GM12865 (cell line): ENCODE results near the gene TH.
"Not testable (repeated sequence)": the region's sequence is repeated elsewhere in the genome, so short reads cannot be mapped to it uniquely, and the experiment has no call there.

ENCODE experiments used
- DNase-seq: peaks from one replicate; pipeline ENCODE4 v3.0.0; 2010; ENCODE audit warnings: low read depth
- H3K4me3 ChIP-seq: 2 replicates; pipeline ENCODE4 v1.5.1; 2011; ENCODE audit warnings: mild to moderate bottlenecking, low read depth, low read length, control low read depth
- TF ChIP-seq, protein P1 (sequence below): IDR thresholded peaks from 2 replicates; pipeline ENCODE4 v1.5.1; 2011; ENCODE audit warnings: low read length, control low read depth, low read depth, inconsistent platforms; ENCODE audit not compliant: insufficient read depth; ENCODE audit errors: missing control alignments

The TH gene

DNA sequence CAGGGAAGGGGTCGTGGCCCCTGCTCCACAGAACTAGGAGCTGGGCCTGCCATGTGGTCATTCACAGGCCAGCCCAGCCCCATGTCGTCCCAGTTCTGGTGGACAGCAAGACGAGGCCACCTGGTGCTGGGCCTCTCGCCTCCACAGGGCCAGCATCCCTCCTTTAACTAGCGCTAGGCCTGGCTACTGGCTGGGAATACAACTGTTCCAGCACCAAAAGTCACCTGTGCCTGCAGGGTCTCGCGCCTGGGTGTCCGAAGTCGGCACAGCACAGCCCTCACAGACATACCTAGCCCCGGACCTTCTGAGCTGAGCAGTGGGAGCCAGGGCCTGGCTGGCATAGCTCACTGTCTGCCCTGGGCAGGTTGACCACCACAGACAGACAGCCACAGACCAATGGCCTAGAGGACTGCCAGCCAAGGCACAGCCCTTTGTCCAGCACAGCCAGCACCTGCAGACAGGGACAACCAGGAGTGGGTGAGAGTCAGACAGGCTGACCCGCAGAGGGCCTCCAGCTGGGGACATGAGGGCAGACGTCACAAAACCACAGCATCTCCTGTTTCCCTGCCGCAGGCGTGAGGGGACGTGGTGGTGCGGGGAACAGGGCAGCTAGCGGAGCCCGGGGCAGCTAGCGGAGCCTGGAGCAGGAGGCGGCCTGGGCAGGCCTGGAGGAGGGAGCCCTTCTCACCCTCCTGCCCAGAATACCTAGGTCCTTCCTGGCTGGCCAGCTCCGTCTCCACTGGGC lies 27.2 kb upstream of the TH start:
- DNase-seq, result no peak
- TF ChIP-seq, protein P1, sequence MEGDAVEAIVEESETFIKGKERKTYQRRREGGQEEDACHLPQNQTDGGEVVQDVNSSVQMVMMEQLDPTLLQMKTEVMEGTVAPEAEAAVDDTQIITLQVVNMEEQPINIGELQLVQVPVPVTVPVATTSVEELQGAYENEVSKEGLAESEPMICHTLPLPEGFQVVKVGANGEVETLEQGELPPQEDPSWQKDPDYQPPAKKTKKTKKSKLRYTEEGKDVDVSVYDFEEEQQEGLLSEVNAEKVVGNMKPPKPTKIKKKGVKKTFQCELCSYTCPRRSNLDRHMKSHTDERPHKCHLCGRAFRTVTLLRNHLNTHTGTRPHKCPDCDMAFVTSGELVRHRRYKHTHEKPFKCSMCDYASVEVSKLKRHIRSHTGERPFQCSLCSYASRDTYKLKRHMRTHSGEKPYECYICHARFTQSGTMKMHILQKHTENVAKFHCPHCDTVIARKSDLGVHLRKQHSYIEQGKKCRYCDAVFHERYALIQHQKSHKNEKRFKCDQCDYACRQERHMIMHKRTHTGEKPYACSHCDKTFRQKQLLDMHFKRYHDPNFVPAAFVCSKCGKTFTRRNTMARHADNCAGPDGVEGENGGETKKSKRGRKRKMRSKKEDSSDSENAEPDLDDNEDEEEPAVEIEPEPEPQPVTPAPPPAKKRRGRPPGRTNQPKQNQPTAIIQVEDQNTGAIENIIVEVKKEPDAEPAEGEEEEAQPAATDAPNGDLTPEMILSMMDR, result no peak
- H3K4me3 ChIP-seq, result no peak overlapping the region

DNA sequence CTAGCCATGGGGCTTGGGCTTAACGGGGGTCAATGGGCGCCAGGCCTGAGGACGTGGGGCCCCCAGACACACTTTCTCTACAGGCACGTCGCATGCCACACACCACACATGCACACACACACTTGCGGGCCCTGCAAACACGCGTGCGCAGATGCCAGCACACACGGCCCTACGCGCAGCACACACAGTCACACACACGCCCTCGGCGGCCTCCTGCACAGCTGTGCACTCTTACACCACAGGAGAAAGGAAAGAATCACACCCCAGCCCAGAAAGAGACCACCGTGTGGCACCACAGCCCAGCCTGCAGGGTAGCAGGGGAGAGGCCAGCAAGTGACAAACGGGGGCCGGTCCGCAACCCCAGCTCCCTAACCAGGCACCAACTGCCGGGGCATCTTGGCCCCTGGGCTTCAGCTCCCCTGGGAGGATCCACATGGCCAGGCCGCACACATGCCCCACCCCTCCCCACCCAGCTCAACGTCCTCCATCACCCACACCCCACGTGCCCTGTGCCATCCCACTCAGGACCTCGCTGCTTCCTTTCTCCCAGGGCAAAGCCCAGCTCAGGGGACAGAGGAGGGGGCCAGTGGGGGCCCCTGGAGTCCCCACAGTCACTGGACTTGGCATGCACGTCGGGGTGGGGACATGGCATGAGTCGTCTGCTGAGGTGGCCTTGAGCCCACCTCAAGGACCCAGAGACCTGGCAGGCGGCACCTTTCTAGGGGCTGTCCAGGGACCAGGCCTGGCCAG lies 26.3 kb upstream of the TH start:
- no peak overlapping the region for H3K4me3 ChIP-seq
- TF ChIP-seq, protein P1, result no peak

DNA sequence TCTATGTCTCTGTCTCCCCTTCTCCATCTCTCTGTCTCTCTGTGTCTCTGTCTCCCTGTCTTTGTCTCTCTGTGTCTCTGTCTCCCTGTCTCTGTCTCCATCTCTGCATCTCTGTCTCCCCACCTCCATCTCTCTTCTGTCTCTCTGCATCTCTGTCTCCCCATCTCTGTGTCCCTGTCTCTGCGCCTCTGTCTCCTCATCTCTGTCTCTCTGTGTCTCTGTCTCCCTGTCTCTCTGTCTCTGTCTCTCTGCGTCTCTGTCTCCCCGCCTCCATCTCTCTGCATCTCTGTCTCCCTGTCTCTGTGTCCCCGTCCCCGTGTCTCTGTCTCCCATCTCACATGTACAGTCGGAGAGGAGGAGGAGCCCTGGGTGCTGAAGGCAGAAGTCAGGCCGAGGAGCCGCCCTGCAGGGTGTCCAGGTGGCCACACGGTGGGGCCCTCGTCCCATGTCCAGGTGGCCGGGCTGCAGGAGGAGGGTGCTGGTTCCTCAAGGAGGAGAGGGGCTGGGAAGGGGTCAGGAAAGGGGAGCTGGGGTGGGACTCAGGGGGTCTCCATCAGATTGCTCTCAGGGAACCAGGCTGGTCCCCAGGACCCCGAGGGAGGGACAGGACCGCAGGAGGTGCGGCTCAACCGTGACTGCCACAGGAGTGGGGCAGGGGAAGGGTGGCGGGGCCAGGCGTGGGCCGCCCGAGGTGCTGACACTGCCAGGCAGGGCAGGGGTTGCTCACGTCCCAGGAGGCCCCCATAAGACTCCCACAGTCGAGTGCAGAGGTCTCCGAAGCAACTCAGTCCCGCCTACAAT lies 25.6 kb upstream of the TH start:
- TF ChIP-seq, protein P1, result peak; percentile 79
- peak; percentile 64 for DNase-seq
- H3K4me3 ChIP-seq, result no peak overlapping the region

More for the DNA sequence above, 26.3 kb upstream of the TH start:
- DNase-seq, result no peak

DNA sequence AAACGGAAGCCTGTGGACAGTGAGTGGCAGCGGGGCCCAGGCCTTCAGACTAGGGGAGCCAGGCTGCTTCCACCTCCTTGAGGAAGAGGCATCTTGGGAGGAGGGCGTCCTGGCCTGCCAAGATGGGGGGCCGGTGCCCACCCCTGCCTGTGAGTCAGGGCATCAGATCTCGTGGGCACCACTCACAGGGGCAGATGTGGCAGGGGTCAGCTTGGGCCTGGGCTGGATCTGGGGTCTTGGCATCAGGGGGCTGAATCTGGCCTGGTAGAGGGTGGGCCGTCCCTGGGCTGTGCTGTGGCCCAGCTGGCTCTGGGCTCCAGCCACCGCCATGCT lies 24.1 kb upstream of the TH start:
- DNase-seq, result no peak
- TF ChIP-seq, protein P1, result no peak
- H3K4me3 ChIP-seq, result no peak overlapping the region

DNA sequence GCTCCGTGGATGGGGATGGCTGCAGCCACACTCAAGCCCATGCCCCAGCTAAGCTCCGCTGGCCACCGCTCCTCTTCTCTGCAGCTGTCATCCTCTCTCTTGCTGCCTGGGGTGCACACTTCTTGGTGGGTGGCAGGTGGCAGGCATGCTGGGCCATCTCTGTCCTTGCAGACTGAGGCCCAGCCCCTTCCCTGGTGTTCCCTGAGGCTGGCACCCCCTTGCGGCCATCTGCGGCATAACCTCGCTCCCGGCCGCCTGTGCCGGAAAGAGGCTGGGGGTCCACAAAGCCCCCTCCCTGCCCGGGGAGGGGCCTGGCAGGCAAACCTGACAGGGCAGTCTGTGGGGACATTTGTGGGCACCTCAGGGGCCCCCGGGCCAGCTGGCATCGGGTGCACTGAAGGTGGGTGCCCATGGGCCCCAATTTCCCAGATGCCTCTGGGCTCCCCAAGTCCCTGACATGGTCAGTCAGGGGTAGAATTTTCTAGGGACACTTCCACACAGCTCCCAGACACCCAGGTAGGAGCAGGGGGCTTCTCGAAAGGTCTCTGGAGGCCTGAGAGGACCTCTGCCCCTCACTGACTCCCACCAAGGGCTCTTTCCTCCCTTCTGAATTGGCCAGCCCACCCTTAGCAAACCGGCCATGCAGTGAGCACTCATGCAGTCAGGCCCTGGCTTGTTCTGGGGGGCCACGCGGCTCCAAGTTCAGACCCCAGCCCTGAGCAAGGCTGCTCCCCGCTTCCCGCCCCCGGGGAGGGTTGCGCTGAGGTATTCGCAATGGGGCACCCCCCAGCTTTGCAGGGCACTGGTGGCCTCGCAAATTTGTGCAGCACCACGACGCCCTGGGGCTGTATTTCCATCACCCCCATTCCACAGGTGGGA lies 23.5 kb upstream of the TH start:
- no peak overlapping the region for H3K4me3 ChIP-seq
- TF ChIP-seq, protein P1, result peak; percentile 84
- peak; percentile 26 for DNase-seq

DNA sequence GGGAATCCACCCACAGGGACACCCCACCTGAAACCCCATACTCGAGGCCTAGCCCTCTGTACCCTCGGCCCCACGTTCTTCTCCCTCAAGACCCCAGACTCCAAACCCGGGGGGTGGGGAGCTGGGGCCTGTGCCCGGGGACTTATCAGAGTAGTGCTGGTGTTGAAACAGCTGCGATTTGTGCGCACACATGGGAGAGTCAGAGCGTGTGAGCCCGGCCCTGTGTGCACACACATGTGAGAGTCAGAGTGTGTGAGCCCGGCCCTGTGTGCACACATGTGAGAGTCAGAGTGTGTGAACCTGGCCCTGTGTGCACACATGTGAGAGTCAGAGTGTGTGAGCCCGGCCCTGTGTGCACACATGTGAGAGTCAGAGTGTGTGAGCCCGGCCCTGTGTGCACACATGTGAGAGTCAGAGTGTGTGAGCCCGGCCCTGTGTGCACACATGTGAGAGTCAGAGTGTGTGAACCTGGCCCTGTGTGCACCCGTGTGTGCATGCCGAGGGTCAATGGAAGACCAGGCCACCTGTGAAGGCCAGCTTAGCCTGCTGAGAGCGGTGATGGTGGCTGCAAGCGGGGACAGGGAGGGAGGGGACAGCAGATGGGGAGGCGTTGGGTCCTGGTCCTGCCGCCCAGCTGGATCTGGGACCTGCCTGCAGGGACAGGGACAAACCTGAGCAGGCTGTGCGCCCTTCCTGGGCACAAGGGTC lies 22.4 kb upstream of the TH start:
- DNase-seq, H3K4me3 ChIP-seq: not testable (repeated sequence)
